Activated CD8-positive, alpha-beta T cell treated with anti-CD3 and anti-CD28 coated beads for 36 hours (primary cell): ENCODE results near the gene APOL3. TPM values are rescaled to one million over a fixed set of nuclear protein-coding genes. Genes with fewer than 3 reads are reported as not detected.
"Not testable (repeated sequence)": the region's sequence is repeated elsewhere in the genome, so short reads cannot be mapped to it uniquely, and the experiment has no call there.

Experiments used
- ATAC-seq: fragments of 200-7000 bp; cut with Tn5 transposase; one replicate; pipeline ENCODE4 v1.10.0; 2021; ENCODE audit warnings: mild to moderate bottlenecking, moderate library complexity
- CTCF ChIA-PET: fragments of 350-600 bp; sonication (Branson Sonifier 250); formaldehyde crosslinking; loops from one replicate; lab custom pipeline; 2021; ENCODE audit warnings: antibody characterized with exemption; lab: Charles Lee
- POLR2A ChIA-PET: fragments of 350-600 bp; sonication (Branson Sonifier 250); formaldehyde crosslinking; loops from one replicate; lab custom pipeline; 2021; ENCODE audit warnings: antibody characterized with exemption; lab: Charles Lee
- DNase-seq: peaks from one replicate; pipeline ENCODE4 v3.0.0-alpha.2; 2020
- H3K27ac Mint-ChIP-seq: one replicate; pipeline ENCODE4 v1.8.0; 2021; ENCODE audit warnings: mild to moderate bottlenecking, mixed read lengths
- H3K27me3 Mint-ChIP-seq: one replicate; pipeline ENCODE4 v1.8.0; 2021; ENCODE audit warnings: mixed read lengths
- H3K36me3 Mint-ChIP-seq: one replicate; pipeline ENCODE4 v1.8.0; 2021; ENCODE audit warnings: low read depth, mixed read lengths
- H3K4me1 Mint-ChIP-seq: one replicate; pipeline ENCODE4 v1.8.0; 2021; ENCODE audit warnings: low read depth, mixed read lengths
- H3K4me3 Mint-ChIP-seq: one replicate; pipeline ENCODE4 v1.8.0; 2021; ENCODE audit warnings: mild to moderate bottlenecking, moderate library complexity, mixed read lengths
- H3K9me3 Mint-ChIP-seq: one replicate; pipeline ENCODE4 v1.8.0; 2021; ENCODE audit warnings: mixed read lengths
- intact Hi-C: fragments of 100-400 bp; cut with micrococcal nuclease; formaldehyde crosslinking; loops from one replicate; pipeline ENCODE4 v1.10.0; 2022
- total RNA-seq, 2 experiments: library from RNA; stranded (reverse); gene quantifications; one replicate each; pipeline ENCODE4 v1.2.3, GENCODE V29; 2021
- TF ChIP-seq, protein P1 (sequence below): fragments of 200-600 bp; IDR thresholded peaks from one replicate; pipeline ENCODE4 v1.8.0; 2022; ENCODE audit warnings: antibody characterized with exemption, mild to moderate bottlenecking

APOL3 gene
- total RNA-seq, 2 experiments from 2014 or later = 44.5 to 46.7 TPM

DNA sequence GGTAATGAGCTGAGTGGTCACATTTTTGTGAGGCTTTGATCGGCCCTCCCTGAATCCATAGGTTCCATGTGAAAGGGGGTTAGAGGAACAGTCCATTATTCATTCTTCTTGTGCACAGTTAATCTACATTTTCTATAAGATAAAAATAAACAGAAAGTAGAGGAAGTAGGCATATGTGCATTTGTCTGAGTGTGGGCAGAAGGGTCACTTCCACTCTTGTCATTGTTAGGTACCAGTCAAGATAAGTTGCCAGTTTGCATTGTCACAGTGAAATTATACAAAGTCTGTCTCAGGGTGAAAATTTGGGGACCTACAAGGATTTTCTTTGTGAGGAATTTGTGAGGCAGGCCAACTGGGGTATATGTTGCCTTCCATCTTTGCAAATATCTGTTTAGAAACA, 45.7 kb upstream of the APOL3 start:
- ChIA-PET POLR2A (no interaction called here), CTCF (no interaction called here)
- Mint-ChIP-seq H3K27ac (no peak overlapping the region), H3K4me3 (no peak overlapping the region), H3K9me3 (peaks cover 4% of the 10 kb centered on the region), H3K36me3 (no peaks in the 10 kb centered on the region), H3K27me3 (peaks cover 6% of the 10 kb centered on the region), H3K4me1 (peaks cover 12% of the 10 kb centered on the region)
- intact Hi-C loops = no loop called here
- ATAC-seq (no peak), DNase-seq (no peak)
- TF ChIP-seq, protein P1, sequence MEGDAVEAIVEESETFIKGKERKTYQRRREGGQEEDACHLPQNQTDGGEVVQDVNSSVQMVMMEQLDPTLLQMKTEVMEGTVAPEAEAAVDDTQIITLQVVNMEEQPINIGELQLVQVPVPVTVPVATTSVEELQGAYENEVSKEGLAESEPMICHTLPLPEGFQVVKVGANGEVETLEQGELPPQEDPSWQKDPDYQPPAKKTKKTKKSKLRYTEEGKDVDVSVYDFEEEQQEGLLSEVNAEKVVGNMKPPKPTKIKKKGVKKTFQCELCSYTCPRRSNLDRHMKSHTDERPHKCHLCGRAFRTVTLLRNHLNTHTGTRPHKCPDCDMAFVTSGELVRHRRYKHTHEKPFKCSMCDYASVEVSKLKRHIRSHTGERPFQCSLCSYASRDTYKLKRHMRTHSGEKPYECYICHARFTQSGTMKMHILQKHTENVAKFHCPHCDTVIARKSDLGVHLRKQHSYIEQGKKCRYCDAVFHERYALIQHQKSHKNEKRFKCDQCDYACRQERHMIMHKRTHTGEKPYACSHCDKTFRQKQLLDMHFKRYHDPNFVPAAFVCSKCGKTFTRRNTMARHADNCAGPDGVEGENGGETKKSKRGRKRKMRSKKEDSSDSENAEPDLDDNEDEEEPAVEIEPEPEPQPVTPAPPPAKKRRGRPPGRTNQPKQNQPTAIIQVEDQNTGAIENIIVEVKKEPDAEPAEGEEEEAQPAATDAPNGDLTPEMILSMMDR = no peak

- H3K4me1 Mint-ChIP-seq, intact Hi-C loops, H3K4me3 Mint-ChIP-seq, H3K27ac Mint-ChIP-seq, DNase-seq, H3K9me3 Mint-ChIP-seq, ATAC-seq, POLR2A ChIA-PET, H3K27me3 Mint-ChIP-seq, H3K36me3 Mint-ChIP-seq: not testable (repeated sequence)
- CTCF ChIA-PET = interaction anchor here (1.7 kb wide), 1 partner anchor 72 kb away, joined by 5 read pairs; no protein-coding TSS in a partner anchor
Measured at GRCh38 chr22:36205573-36205972, 45.0 kb upstream of the APOL3 start.

- no peak overlapping the region for H3K4me3 Mint-ChIP-seq
- H3K27ac Mint-ChIP-seq = no peak overlapping the region
- H3K9me3 Mint-ChIP-seq = peaks cover 4% of the 10 kb centered on the region
- intact Hi-C loops = no loop called here
- no peak for DNase-seq
- TF ChIP-seq, protein P1 = no peak
- POLR2A ChIA-PET = no interaction called here
- CTCF ChIA-PET = interaction anchor here (1.0 to 1.7 kb wide), 4 partner anchors 11 to 282 kb away, joined by 3 to 5 read pairs (median 3); no protein-coding TSS in a partner anchor
- no peak for ATAC-seq
- peaks cover 3% of the 10 kb centered on the region for H3K27me3 Mint-ChIP-seq
- no peaks in the 10 kb centered on the region for H3K36me3 Mint-ChIP-seq
- H3K4me1 Mint-ChIP-seq = peaks cover 3% of the 10 kb centered on the region
Measured at GRCh38 chr22:36204632-36205015, 44.1 kb upstream of the APOL3 start.

DNA sequence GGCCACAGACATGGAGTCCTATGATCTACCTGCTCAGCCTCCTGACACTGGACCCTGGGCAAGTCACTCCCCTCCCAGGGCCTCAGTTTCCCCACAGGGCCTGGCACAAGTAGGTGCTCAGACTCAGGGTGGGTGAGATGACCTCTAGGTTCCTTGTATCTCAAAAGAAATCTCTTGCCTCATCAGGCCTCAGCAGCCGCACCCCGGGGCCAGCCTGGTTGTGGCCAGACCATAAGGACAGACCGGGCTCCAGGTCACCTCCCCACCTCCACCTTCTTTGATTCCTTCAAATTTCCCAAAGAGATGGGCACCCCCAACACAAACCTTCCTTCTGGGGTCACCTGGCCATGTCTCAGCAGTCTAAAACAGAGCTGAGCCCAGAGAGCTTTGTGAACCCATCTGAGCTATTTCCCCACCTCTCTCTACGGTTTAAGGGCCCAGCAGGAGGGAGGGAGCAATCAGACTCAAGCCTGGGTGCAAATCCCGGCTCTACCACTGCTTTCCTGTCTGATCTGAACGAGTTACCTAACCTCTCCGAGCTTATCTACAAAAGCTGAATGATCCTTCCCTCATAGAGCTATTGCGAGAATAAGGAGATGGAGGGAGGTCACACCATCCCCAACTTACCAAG, 43.6 kb upstream of the APOL3 start:
- Mint-ChIP-seq H3K27ac (no peak overlapping the region), H3K27me3 (peaks cover under 1% of the 10 kb centered on the region), H3K4me1 (peaks cover 3% of the 10 kb centered on the region), H3K36me3 (no peaks in the 10 kb centered on the region), H3K9me3 (peaks cover under 1% of the 10 kb centered on the region), H3K4me3 (no peak overlapping the region)
- ATAC-seq = no peak
- POLR2A ChIA-PET = no interaction called here
- TF ChIP-seq, protein P1 = no peak
- intact Hi-C loops = no loop called here
- CTCF ChIA-PET = interaction anchor here (1.0 to 2.8 kb wide), 5 partner anchors 10 to 282 kb away, joined by 3 to 7 read pairs (median 3); no protein-coding TSS in a partner anchor
- no peak for DNase-seq

DNA sequence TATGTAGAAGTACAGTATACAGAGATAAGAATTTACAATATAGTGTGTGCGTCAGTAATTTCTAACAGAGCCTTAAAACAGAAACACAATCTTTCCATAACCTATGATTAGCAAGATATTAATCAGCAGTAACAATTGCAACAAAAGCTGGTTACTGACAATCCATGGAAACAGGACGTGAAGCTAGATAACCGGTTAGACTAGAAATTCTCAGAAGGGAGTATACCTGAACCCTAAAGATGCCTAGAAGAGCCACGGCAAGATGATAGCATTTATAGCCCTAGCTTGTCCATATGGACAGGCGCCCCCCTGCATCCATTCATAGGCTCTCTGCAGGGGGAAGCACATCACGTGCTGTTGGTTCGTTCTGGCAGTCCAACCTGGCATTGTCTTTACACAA, 42.9 kb upstream of the APOL3 start:
- H3K27me3 Mint-ChIP-seq, H3K4me1 Mint-ChIP-seq, intact Hi-C loops, H3K9me3 Mint-ChIP-seq, POLR2A ChIA-PET, ATAC-seq, H3K36me3 Mint-ChIP-seq, DNase-seq, H3K4me3 Mint-ChIP-seq, H3K27ac Mint-ChIP-seq: not testable (repeated sequence)
- CTCF ChIA-PET = interaction anchor here (0.9 to 2.8 kb wide), 2 partner anchors 17 to 82 kb away, joined by 4 to 7 read pairs; no protein-coding TSS in a partner anchor

GRCh38 chr22:36202906-36203305, 42.4 kb upstream of the APOL3 start:
- H3K4me3 Mint-ChIP-seq, H3K9me3 Mint-ChIP-seq, DNase-seq, POLR2A ChIA-PET, H3K27me3 Mint-ChIP-seq, H3K27ac Mint-ChIP-seq, ATAC-seq, intact Hi-C loops, H3K36me3 Mint-ChIP-seq: not testable (repeated sequence)
- CTCF ChIA-PET = interaction anchor here (0.9 to 2.8 kb wide), 2 partner anchors 18 to 83 kb away, joined by 4 to 7 read pairs; no protein-coding TSS in a partner anchor
- peaks cover 10% of the 10 kb centered on the region for H3K4me1 Mint-ChIP-seq
